H9 (cell line): ENCODE data around the gene L3HYPDH. TPM values are rescaled to one million over a fixed set of nuclear protein-coding genes. Genes with fewer than 3 reads are reported as not detected.
A peak's percentile ranks its signal among the peaks of the same experiment; 100 is the strongest.

ENCODE experiments used
- DNase-seq: peaks from one replicate; pipeline ENCODE4 v3.0.0-alpha.2; 2017
- H2AFZ ChIP-seq: one replicate; pipeline ENCODE4 v1.6.1; 2013; ENCODE audit warnings: mild to moderate bottlenecking, low read length, control low read depth, moderate library complexity
- H2AK5ac ChIP-seq: 2 replicates; pipeline ENCODE4 v1.6.1; 2013; ENCODE audit warnings: low read length, control low read depth, mixed read lengths; ENCODE audit not compliant: insufficient read length
- H2BK120ac ChIP-seq: one replicate; pipeline ENCODE4 v1.6.1; 2013; ENCODE audit warnings: low read depth, mild to moderate bottlenecking, low read length, control low read depth, inconsistent platforms; ENCODE audit not compliant: poor library complexity, severe bottlenecking
- H2BK12ac ChIP-seq: 2 replicates; pipeline ENCODE4 v1.6.1; 2013; ENCODE audit warnings: low read length, control low read depth, mixed read lengths, low read depth; ENCODE audit not compliant: insufficient read length
- H2BK15ac ChIP-seq: 2 replicates; pipeline ENCODE4 v1.6.1; 2013; ENCODE audit warnings: low read depth, low read length, control low read depth
- H2BK20ac ChIP-seq: one replicate; pipeline ENCODE4 v1.6.1; 2013; ENCODE audit warnings: low read depth, mild to moderate bottlenecking, low read length, control low read depth, inconsistent platforms; ENCODE audit not compliant: poor library complexity, severe bottlenecking
- H2BK5ac ChIP-seq: 2 replicates; pipeline ENCODE4 v1.6.1; 2013; ENCODE audit warnings: low read length, control low read depth, mixed read lengths; ENCODE audit not compliant: insufficient read length
- H3K14ac ChIP-seq: 2 replicates; pipeline ENCODE4 v1.6.1; 2013; ENCODE audit warnings: low read length, control low read depth; ENCODE audit not compliant: insufficient read depth
- H3K18ac ChIP-seq: 2 replicates; pipeline ENCODE4 v1.6.1; 2013; ENCODE audit warnings: low read depth, mild to moderate bottlenecking, mixed read lengths, low read length, control low read depth; ENCODE audit not compliant: insufficient read length
- H3K23ac ChIP-seq: 2 replicates; pipeline ENCODE4 v1.6.1; 2013; ENCODE audit warnings: low read length, control low read depth, mixed read lengths, low read depth; ENCODE audit not compliant: insufficient read length
- H3K23me2 ChIP-seq: 2 replicates; pipeline ENCODE4 v1.6.1; 2013; ENCODE audit warnings: low read depth, mild to moderate bottlenecking, mixed read lengths, low read length, control low read depth; ENCODE audit not compliant: insufficient read length, poor library complexity, severe bottlenecking
- H3K27ac ChIP-seq: 2 replicates; pipeline ENCODE4 v1.5.1; 2013; ENCODE audit warnings: low read length, control low read depth, mixed read lengths, low read depth; ENCODE audit not compliant: insufficient read length
- H3K27me3 ChIP-seq: 2 replicates; pipeline ENCODE4 v1.6.1; 2013; ENCODE audit warnings: low read length, control low read depth, inconsistent platforms; ENCODE audit not compliant: insufficient read depth
- H3K4ac ChIP-seq: 2 replicates; pipeline ENCODE4 v1.6.1; 2013; ENCODE audit warnings: low read depth, mild to moderate bottlenecking, control low read depth, inconsistent platforms, low read length, moderate library complexity
- H3K4me1 ChIP-seq: 2 replicates; pipeline ENCODE4 v1.6.1; 2013; ENCODE audit warnings: low read length, control low read depth, inconsistent platforms; ENCODE audit not compliant: insufficient read depth
- H3K4me2 ChIP-seq: 2 replicates; pipeline ENCODE4 v1.6.1; 2013; ENCODE audit warnings: low read length, control low read depth, mixed read lengths; ENCODE audit not compliant: insufficient read length, insufficient read depth
- H3K56ac ChIP-seq: 2 replicates; pipeline ENCODE4 v1.6.1; 2013; ENCODE audit warnings: low read depth, mild to moderate bottlenecking, mixed read lengths, low read length, control low read depth; ENCODE audit not compliant: insufficient read length
- H3K79me1 ChIP-seq: 2 replicates; pipeline ENCODE4 v1.6.1; 2013; ENCODE audit warnings: low read depth, mild to moderate bottlenecking, moderate library complexity, low read length, control low read depth, inconsistent platforms; ENCODE audit not compliant: insufficient read depth, poor library complexity, severe bottlenecking
- H3K79me2 ChIP-seq: 2 replicates; pipeline ENCODE4 v1.6.1; 2013; ENCODE audit warnings: low read length, control low read depth, inconsistent platforms; ENCODE audit not compliant: insufficient read depth
- H3K9ac ChIP-seq: 2 replicates; pipeline ENCODE4 v1.6.1; 2013; ENCODE audit warnings: low read length, control low read depth, mixed read lengths; ENCODE audit not compliant: insufficient read length; ENCODE audit errors: extremely low read depth
- H3K9me3 ChIP-seq: one replicate; pipeline ENCODE4 v1.6.1; 2013; ENCODE audit warnings: low read depth, low read length, inconsistent platforms; ENCODE audit not compliant: control insufficient read depth
- H3T11ph ChIP-seq: one replicate; pipeline ENCODE4 v1.6.1; 2013; ENCODE audit warnings: mild to moderate bottlenecking, low read length, control low read depth, inconsistent platforms
- H4K20me1 ChIP-seq: one replicate; pipeline ENCODE4 v1.6.1; 2013; ENCODE audit not compliant: control insufficient read depth, insufficient read length, insufficient read depth
- H4K5ac ChIP-seq: 2 replicates; pipeline ENCODE4 v1.6.1; 2013; ENCODE audit warnings: low read depth, mild to moderate bottlenecking, mixed read lengths, low read length, control low read depth; ENCODE audit not compliant: insufficient read length
- H4K8ac ChIP-seq: replicated peaks from 2 replicates; pipeline ENCODE4 v1.6.1; 2013; ENCODE audit warnings: low read length, control low read depth, mixed read lengths, low read depth; ENCODE audit not compliant: insufficient read length
- H4K91ac ChIP-seq: 2 replicates; pipeline ENCODE4 v1.6.1; 2013; ENCODE audit warnings: low read depth, mild to moderate bottlenecking, moderate library complexity, mixed read lengths, low read length, control low read depth; ENCODE audit not compliant: insufficient read length
- H3K27ac Mint-ChIP-seq, 3 experiments: 2 replicates in 2 of 3; 3 replicates in 1 of 3; pipeline ENCODE4 v1.8.0; 2020 to 2021; ENCODE audit warnings: mixed read lengths in 3 of 3, mild to moderate bottlenecking in 1 of 3, moderate library complexity in 1 of 3
- H3K27me3 Mint-ChIP-seq: 2 replicates; pipeline ENCODE4 v1.8.0; 2021; ENCODE audit warnings: low read depth, mild to moderate bottlenecking, moderate library complexity, mixed read lengths
- H3K36me3 Mint-ChIP-seq, 3 experiments: 2 replicates in 2 of 3; 3 replicates in 1 of 3; pipeline ENCODE4 v1.8.0; 2020 to 2021; ENCODE audit warnings: low read depth in 3 of 3, mixed read lengths in 3 of 3; ENCODE audit not compliant: insufficient read depth in 1 of 3
- H3K4me1 Mint-ChIP-seq, 2 experiments: 2 replicates each; pipeline ENCODE4 v1.8.0; 2020; ENCODE audit warnings: mixed read lengths in 2 of 2
- H3K4me3 Mint-ChIP-seq, 2 experiments: 2 replicates in 1 of 2; 3 replicates in 1 of 2; pipeline ENCODE4 v1.8.0; 2020 to 2021; ENCODE audit warnings: mild to moderate bottlenecking in 2 of 2, mixed read lengths in 2 of 2, moderate library complexity in 1 of 2
- H3K9me3 Mint-ChIP-seq, 2 experiments: 2 replicates in 1 of 2; 3 replicates in 1 of 2; pipeline ENCODE4 v1.8.0; 2020; ENCODE audit warnings: mild to moderate bottlenecking in 2 of 2, mixed read lengths in 2 of 2, moderate library complexity in 1 of 2
- WGBS: extraction: QIAGEN DNeasy Blood & Tissue Kit; methylation state at CpG from one replicate; pipeline ENCODE4 v1.1.7; 2013; ENCODE audit warnings: missing lambda C conversion rate, low lambda C conversion rate, mixed read lengths; ENCODE audit not compliant: insufficient read length; ENCODE audit errors: extremely low coverage; 5-methylcytosine and 5-hydroxymethylcytosine counted together
- total RNA-seq: library from RNA; stranded (reverse); gene quantifications from 2 replicates; pipeline ENCODE4 v1.2.1, GENCODE V29; 2021
- TF ChIP-seq, protein P1 (sequence below): fragments of 200-600 bp; sonication (generic); conservative IDR thresholded peaks from 3 replicates; pipeline ENCODE4 v1.8.0; 2021; ENCODE audit warnings: antibody characterized with exemption, mild to moderate bottlenecking

Gene L3HYPDH
- total RNA-seq, 1 experiment from 2014 or later, result 15.7 TPM

DNA sequence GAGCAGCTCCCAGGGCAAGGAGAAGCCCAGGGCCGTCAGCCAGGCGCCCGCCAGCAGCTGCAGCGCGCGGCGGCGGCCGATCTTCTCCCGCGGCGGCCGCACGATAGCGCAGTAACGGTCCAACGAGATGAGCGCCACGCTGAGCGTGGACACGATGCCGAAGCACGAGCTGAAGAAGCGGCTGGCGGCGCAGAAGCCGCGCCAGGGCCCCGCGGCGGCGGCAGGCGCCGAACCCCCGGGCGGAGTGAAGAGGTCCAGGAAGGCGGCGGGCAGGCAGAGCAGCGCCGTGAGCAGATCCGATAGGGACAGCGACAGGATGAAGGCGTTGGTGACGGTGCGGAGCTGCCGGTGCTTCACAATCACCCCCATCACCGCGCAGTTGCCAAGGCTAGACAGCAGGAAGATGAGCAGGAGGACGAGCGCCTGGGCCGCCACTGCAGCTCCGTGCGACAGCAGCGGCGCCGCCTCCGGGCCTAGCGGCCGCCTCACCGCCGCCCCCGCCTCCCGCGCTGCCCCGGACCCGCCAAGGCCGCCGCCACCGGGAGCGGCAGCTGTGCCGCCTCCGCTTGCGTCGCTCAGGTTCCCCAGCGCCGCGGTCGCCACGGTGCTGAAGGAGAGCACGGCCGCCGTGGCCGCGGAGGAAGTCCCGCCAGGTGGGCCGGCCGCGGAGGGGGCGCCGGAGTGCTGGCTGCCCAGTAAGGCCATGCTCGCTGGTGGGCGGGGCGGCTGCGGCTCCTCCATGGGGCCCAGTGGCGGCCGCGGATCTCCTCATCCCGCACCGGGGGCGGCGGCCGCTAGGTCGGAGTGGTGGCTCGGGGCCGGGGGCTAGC lies 19.5 kb downstream of the L3HYPDH start:
- peaks cover 12% of the 10 kb centered on the region for H3K23me2 ChIP-seq
- H3K79me2 ChIP-seq, result no peaks in the 10 kb centered on the region
- no peak overlapping the region for H2BK12ac ChIP-seq
- no peak overlapping the region for H3T11ph ChIP-seq
- H2AFZ ChIP-seq, result no peak overlapping the region
- peaks cover 3% of the 10 kb centered on the region; the same call in 1 of the 2 replicates for H3K27me3 ChIP-seq
- H2AK5ac ChIP-seq, result no peak overlapping the region
- no peaks in the 10 kb centered on the region for H3K9me3 ChIP-seq
- no peak overlapping the region for H3K4ac ChIP-seq
- H3K56ac ChIP-seq, result no peak overlapping the region
- no peak overlapping the region for H3K23ac ChIP-seq
- Mint-ChIP-seq H3K27me3 (peaks cover 25% of the 10 kb centered on the region), H3K9me3 (no peaks in the 10 kb centered on the region), H3K27ac (no peak overlapping the region; a peak in 1 of 7 replicates), H3K4me3 (peak overlapping the region; percentile 75 to 87), H3K4me1 (peaks cover 9 to 12% of the 10 kb centered on the region in 2 experiments), H3K36me3 (peaks cover 0 to 6% (median 0%) of the 10 kb centered on the region in 3 experiments; a peak in 3 of 7 replicates)
- H3K9ac ChIP-seq, result peak overlapping the region; percentile 32
- H4K20me1 ChIP-seq, result no peaks in the 10 kb centered on the region
- TF ChIP-seq, protein P1, sequence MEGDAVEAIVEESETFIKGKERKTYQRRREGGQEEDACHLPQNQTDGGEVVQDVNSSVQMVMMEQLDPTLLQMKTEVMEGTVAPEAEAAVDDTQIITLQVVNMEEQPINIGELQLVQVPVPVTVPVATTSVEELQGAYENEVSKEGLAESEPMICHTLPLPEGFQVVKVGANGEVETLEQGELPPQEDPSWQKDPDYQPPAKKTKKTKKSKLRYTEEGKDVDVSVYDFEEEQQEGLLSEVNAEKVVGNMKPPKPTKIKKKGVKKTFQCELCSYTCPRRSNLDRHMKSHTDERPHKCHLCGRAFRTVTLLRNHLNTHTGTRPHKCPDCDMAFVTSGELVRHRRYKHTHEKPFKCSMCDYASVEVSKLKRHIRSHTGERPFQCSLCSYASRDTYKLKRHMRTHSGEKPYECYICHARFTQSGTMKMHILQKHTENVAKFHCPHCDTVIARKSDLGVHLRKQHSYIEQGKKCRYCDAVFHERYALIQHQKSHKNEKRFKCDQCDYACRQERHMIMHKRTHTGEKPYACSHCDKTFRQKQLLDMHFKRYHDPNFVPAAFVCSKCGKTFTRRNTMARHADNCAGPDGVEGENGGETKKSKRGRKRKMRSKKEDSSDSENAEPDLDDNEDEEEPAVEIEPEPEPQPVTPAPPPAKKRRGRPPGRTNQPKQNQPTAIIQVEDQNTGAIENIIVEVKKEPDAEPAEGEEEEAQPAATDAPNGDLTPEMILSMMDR, result no peak
- no peak overlapping the region for H2BK15ac ChIP-seq
- H3K4me1 ChIP-seq, result no peaks in the 10 kb centered on the region
- H4K91ac ChIP-seq, result no peak overlapping the region
- no peak overlapping the region for H4K8ac ChIP-seq
- H2BK20ac ChIP-seq, result no peak overlapping the region
- no peak overlapping the region for H3K14ac ChIP-seq
- H3K79me1 ChIP-seq, result no peaks in the 10 kb centered on the region
- no peak overlapping the region for H2BK120ac ChIP-seq
- H3K27ac ChIP-seq, result no peak overlapping the region
- H3K4me2 ChIP-seq, result peak overlapping the region; percentile 36
- DNase-seq, result peak; percentile 75
- no CpG with 5 or more reads among the region's 105 CpGs for WGBS
- no peak overlapping the region for H2BK5ac ChIP-seq
- no peak overlapping the region for H3K18ac ChIP-seq
- no peak overlapping the region for H4K5ac ChIP-seq
